ENCODE data around the gene PBX3. TPM values are rescaled to one million over a fixed set of nuclear protein-coding genes. Genes with fewer than 3 reads are reported as not detected.

PBX3 gene
- polyA plus RNA-seq, 3 donors, result 23.7 to 28.7 (median 24.4) TPM

DNA sequence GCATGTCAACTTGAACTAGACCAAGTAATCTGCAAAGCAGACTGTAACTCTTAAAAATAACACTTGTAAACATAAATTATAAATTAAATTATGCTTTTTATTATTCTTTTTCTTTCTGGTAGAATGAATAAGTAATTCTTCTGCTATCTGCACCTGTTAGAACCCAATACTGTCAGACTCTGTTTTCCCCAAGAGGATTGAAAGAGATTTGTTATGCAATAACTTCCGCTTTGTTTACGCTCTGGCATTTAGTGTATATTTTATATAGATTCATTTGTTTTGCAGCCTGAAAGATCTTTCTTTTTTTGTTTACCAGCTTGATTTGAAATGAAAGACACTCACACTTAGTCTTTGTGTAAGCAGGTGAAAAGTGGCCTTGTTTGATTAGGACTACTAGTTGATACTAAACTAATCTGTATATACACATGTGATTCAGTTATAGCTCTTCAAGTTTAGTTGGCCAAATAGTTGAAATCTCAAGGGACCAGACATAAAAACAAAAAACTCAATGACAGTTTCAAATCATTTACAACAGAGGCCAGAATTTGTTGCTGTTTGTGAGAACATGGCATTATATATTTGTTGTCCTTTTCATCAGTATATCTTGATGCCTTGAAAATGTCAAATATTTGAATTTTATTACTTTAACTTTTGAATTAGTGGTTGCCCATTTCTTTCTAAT is 155.8 kb downstream of the PBX3 start:
- DNase-seq, result no peak

DNA sequence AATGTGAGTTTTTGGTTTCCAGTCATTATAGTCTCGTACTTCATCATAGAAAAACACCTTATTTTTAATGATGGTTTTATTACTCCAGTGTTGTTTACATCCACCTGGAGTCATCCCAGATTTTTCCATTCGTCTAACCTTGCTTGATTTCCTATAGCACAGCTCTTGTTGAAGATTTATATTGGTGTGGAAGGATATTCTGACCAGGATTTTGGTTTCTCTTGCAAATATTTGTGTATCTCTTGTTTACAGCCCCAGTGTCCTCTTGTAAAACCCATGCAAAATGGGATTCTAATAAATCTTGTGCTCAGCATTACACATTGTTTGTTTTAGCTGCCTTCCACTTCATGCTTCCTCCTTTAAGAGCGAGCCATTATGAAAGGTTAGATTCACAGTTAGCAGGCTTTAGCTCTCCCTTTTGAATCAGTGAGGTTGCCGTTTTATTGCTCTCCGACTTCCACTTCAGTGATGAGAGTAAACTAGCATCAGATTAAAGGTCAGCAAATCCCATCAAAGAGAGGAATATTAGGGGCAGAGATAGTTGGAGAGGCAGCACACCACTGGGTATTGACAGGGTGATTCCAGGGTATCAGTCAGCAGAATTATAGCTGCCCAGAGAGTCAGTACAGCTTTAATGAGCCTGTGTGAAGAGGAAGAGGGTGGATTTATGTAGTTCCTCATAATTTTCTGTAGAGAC is 157.1 kb downstream of the PBX3 start:
- DNase-seq, result no peak

DNA sequence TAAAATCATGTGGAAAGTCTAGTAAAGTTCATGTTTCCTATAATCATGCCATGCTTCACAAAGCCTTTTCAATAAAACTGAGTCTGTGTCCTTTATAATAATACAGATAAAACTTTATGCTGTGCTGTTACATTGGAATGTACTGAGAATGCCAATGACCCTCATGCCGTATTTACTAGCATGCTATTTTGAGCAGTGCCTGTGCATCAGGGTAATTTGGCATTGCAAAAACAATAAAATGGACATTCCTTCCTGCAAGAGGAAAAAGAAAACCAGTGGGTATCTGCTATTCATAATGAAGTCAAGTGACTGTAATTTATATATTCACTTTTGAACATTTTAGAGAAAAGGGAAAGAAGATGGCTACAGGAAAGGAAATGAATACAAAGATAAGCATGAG is 159.0 kb downstream of the PBX3 start:
- no peak for DNase-seq

DNA sequence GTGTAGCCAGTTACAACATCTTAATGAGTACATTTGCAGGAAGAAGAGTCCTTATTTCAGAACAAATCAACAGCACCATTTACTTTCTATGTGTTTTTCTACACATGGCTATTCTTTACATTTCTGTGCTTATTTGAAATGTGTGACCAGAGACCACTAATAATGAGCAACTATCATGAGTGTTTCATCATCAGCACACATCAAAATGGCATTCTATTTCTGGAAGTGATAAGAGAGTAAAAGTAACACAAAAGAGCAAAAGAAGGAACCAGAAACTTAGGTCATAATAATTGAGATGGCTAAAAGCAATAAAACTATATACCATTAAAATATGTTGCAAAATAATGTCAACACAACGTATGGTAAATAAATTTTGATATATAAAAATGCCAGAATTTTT is 159.7 kb downstream of the PBX3 start:
- no peak for DNase-seq

DNA sequence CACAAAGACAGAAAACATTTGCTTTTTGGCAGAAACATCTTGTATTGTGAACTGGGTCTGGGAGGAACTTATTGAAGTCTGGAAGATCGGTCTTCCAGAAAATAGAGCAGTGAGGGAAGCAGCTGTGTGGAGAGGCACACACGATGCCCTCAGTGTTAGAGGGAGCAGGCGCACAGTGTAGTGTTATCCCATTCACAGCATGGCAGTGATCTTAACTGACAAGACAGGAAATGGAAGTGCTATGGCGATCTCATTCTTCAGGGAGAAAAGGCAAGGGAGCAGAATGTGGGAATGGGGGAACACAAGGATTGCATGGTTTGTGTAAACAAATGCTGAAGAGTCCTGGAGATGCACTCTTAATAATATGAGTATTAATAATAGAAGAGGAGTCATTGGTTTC is 161.0 kb downstream of the PBX3 start:
- DNase-seq, result no peak

DNA sequence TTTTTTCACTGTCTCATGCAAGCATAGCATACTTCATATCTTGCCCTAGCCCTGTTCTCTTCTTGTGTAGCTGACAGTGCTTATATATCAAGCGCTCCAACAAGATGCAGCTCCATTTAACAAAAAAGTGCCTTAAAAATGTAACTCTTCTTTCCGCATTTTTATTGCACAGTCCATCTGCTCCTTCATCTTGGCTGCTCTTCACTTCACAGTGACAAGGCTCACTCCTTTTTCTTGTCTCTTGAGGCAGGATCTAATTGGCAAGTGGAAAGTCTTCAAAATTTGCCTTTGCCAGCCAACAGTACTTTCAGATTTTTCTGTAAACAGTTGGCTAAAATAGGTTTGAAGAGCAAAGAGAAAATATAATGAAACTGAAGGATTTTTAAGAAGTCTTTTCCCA is 161.8 kb downstream of the PBX3 start:
- DNase-seq, result no peak

DNA sequence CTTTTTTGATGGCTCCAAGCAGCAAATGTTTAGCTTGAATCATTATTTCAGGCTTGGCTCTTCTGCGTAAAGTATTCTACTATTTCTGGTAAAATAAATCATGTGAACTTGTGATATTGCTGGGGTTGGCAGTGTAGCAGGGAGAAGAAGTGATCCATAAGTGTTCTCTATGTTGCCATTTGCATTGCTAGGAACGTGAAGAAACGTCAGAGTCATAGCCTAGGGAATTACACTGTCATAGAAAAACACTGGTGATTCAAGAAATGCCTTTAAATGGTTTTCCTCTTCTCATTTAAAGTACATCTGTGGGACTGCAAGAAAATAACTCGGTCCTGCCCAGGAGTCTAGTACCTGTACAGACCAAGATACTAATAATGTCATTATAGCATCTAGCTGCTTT is 162.3 kb downstream of the PBX3 start:
- no peak for DNase-seq

DNA sequence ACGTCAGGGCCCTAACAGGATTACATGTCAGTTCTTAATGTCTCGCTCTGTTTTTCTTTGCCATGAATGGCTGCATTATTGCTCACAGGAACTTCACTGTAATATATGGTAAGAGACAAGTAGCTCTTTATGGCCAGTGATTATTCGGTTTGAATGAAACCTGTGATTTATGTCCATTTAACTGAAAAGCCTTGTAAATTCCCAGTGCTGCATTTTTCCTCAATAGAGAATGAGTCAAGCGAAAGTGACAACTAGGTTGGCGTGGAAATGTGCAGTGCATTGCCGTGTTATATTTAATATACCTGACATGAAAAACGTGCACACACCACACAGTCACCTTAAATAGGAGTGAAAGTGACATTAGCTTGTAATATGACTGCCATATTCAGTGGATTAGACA is 163.1 kb downstream of the PBX3 start:
- DNase-seq, result no peak

DNA sequence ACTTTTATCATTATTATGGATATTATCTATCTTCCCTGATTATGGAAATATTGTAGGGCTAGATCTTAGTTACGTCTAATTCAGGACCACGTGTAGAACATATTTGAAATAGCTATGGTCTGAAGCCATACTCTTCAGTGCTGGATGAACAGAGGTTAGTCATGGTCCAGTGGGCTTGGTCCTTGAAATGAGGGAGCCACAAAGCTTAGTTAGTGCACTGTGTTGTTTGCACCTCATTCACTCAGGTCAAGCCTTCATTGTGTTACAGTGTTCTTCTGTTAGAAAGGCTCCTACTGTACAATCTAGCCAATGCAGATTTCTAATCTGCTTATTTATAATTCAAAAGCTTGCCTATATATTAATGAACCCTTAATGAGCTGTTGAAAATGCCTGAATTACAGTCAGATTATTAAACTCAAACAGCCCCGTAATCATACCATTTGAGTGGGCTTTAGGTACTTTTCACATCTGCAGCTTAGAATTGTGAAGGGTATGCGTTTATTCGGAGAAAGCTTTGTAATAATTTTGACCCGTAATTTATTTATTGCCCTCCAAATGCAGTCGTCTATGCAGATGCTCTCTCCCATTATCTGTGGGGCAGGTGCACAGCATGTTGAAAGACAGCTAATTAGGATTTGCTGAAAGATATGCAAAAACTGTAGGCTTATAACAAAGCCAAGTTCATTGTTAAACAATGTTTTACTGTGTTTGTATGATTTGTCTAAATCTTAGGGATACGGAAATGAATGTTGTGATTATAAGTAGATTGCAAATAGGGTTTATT is 164.9 kb downstream of the PBX3 start:
- no peak for DNase-seq

DNA sequence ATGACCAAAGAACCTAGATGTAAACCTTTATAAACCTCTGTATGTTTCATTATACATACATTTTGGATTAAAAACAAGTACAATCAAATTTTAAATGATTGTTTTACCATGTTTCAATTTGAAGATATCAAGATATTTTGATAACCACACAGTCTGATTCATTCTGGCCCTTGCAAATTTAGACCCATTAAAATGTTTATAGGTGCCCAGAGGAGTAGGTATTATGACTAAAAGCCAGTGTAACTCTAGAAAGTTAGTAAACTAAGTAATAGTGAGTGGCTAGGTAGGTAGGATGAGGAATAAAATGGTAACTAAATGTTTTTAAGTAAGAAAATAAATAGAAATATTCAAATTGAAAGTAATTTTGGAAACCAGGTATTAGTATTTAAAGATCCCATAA is 165.5 kb downstream of the PBX3 start:
- DNase-seq, result no peak

DNA sequence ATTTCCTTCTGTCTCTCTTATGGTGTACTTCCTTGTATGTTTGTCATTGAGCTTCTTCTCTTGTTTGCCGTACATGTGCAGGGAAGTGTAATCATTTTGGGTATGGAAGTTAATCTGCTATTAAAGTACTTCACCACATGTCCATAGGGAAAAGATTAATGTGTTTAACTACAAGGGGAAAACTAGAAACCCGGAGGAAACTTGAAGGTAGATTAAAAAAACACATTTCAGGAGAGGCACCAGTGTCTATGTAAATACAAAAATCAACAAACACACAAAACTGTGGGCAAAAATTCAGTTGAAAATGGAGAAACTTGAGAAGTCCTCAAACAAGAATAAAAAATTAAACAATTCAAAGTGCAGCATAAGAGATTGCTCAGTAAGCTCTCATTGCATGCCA is 166.4 kb downstream of the PBX3 start:
- no peak for DNase-seq

DNA sequence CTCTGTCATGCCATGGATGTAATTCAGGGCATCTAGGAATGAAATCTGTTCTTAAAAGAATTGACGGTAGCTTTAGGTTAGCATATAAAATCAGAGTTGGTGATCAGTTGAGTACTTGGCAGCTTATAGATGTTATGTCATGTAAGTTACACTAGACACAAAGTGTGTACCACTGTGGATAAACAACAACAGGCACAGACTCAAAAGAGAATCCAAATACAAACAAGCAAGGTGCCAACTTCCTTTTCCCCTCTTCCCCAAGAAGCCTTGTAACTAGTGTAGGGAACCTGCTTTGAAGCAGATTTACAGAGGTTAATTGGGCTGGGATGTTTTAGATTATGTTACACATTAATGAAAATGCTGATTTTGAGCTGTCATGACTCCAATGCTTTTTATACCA is 167.2 kb downstream of the PBX3 start:
- no peak for DNase-seq

DNA sequence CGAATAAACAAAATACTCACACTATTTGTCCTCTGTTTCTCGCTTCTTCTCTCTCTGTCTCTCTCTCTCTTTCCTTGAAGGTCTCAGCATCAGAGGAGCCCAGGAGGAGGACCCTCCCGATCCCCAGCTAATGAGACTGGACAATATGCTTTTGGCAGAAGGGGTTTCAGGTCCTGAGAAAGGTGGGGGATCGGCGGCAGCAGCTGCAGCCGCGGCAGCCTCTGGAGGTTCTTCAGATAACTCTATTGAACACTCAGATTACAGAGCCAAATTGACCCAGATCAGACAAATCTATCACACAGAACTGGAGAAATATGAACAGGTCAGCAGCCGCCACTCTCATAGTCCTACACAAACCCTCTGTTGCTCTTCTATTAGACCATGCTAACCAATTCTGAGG is 168.4 kb downstream of the PBX3 start:
- no peak for DNase-seq

DNA sequence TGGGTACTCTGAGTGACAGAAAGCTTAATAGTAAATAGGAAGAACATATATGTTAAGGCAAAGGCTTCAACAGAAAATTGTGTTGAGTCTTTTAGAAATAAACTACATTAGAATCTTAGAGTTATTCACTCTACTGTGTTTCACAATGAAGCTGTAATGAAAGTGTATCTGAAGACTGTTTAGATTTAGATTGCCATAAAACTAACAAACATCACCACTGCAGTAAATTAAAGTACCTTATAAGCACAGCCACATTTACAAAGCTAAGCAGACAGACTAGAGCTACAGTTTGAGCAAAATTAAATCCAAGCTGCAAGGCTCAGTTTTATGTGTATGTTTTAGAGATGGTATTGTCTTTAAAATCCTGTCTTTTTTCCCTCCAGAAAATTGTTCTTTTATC is 172.4 kb downstream of the PBX3 start:
- DNase-seq, result no peak

DNA sequence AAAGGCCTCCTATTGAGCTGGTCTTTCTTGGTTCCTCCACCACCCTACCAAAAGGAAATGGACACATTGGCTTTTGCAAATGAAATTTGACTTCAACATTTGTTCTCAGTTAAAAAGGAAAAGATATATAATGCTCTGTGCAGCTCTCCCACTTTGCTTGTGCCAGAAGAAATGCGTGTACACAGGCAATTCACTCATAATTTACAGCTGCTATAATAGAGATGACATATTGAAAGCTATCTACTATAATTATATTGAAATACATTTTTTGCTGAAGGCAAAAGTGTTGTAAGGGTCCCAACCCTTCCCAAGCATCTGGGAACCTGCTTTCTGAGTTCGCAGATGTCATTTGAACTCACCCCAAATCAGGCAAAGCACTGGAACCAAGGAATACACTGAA is 173.2 kb downstream of the PBX3 start:
- no peak for DNase-seq

DNA sequence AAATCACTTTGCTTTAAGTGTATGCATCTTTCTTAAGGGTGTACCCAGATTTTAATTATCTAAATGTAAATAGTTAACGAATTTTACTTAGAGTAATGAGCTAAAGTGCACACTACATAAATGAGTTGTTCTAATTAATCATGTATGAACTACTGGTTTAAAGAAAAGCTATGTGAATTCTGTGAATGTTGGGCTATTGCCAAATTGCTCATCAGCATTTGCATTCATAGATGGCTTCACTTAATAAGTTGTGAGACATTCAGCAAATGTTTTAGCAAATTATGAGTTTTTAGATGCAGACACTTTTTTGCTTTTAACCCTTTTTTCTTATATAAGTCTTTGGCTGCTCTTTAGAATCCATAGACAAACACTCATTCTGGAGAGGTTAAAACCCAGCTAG is 175.7 kb downstream of the PBX3 start:
- no peak for DNase-seq

DNA sequence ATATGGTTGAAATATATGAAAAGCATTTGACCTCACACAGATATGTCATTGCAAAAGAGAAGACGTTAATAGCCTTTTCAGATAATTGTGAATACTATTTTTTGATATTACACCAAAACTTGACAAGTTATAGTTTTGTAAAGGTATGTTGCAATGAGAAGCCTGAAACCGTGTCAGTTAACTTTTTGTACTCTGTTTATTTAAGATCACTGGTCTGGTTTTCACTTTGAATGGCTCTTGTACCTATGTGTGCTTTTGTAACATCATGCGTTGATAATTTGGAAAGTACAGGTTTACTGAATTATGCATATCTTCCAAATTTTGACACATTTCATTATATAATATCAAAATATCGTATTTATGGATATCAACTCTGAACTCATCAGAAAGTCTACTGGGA is 177.2 kb downstream of the PBX3 start:
- DNase-seq, result no peak

DNA sequence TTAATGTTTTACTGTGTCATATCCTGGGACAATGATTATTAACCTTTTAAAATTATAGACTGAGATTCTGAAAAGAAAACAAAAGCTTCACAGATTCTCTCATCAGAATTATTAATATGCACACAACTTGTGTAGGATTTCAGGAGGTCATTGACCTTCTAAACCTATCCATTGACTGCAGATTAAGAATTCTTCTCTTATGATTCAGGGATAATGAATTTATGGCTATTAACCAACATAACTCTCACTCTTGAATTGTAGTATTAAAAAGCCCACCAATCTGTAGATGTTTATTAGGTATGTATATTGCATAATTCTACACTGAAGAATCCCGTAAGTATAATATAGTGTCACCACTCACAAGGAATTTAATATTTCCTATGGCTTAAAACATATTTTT is 179.8 kb downstream of the PBX3 start:
- DNase-seq, result no peak

DNA sequence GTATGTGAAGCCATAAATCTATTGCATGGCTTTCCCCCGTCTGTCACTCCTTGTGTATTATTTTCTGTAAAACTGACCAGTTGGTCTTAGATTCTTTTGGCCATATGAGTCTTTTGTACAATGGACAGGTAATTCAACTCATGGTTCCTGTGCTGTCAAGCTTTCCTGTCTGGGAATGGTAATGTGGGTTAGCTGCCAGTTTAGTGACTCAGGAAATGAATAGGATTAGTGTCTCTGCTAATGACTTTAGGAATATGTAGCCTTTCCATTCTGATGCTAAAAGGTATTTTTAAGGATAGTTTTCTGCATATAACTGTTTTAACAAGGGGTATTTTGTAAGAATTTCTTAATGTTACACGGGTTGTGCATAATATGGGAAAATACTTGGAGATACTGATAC is 182.7 kb downstream of the PBX3 start:
- DNase-seq, result no peak

DNA sequence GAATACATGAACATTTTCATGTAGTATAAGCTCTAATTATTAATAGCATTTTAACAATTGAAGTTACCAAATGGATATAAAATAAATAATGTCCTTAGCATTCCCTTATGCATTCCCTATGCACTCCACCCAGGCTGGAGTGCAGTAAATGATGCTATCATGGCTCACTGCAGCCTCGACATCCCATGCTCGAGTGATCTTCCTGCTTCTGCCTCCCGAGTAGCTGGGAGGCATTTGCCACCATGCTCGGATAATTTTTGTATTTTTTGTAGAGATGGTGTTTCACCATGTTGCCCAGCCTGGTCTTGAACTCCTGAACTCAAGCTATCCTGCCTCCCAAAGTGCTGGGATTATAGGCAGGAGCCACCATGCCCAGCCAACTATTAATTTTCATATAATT is 184.0 kb downstream of the PBX3 start:
- DNase-seq, result no peak

DNA sequence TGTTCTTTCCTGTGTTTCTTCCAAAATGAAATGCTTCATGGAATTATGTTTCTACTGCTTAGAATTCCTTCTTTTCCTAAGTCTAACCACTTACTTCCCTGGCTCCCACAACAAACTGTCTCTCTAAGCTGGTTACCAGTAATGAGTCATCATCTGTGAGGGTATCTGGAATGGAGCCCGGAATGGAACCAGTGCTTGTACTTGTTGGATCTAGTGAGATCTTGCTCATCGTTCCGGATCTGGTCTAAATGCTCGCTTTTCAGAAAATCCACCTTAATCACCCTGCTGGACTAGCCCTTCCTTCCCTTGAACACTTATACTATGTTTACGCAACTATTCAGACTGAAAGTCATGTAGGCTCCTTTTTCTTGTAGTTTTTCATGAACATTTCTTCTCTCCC is 184.8 kb downstream of the PBX3 start:
- DNase-seq, result no peak

DNA sequence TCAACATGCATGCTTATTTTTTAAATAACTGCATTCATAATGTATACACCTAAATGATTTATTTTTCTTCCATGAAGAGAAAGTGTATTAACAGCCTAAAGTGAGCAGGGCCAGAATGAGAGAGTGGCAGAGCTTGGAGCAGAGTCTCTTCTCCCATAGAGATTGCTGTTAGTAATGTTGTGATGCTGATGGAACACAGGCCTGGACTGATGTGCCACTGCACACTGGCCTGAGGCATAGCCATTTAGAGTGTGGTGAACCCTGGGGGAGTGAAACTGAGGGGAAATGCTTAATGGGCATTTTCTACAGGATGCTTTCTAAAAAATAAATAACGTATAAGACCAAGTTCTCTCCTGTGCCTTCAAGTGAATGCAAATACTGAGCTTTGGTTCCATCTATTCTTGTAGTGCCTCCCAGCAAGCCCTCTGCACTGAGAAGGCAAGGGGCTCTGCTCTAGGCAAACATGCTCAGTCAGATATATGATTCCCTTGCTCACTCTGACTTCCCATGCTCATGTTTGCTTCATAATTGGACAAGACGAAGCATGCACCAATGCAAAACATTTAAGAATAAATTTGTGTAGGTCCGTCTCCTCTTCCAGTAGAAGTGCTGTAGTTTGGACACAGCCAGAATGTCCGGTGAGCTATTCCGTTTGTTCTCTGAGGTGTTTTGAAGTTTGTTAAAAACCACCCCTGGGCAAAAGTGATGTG is 185.7 kb downstream of the PBX3 start:
- no peak for DNase-seq

DNA sequence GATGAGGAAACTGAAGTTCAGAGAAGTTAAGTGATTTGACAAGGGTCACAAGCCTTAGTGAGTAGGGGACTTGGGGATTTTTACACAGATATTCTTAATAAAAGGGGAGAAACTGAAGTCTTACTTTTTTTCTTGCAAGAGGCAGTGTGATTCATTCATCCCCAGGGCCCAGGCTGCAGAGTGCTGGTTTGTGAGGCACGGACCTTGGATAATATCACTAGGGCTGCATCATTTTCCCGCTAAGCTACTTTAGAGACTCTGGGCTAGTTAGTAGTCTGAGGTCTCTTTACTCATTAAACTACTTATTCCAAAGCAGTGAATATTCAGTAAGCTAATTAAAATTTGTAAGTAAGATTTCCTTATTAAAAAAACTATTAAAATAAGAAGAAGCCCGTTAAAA is 195.0 kb downstream of the PBX3 start:
- no peak for DNase-seq
